HG03159 (cell line): ENCODE results near the gene KLRF2.
"Not testable (repeated sequence)": the region's sequence is repeated elsewhere in the genome, so short reads cannot be mapped to it uniquely, and the experiment has no call there.

Experiments used
- ATAC-seq: cut with Tn5 transposase; IDR thresholded peaks from one replicate; pipeline ENCODE4 v1.9.1; 2021; ENCODE audit warnings: mild to moderate bottlenecking, moderate library complexity; ENCODE audit not compliant: unreplicated experiment

Gene KLRF2, protein sequence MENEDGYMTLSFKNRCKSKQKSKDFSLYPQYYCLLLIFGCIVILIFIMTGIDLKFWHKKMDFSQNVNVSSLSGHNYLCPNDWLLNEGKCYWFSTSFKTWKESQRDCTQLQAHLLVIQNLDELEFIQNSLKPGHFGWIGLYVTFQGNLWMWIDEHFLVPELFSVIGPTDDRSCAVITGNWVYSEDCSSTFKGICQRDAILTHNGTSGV

DNA sequence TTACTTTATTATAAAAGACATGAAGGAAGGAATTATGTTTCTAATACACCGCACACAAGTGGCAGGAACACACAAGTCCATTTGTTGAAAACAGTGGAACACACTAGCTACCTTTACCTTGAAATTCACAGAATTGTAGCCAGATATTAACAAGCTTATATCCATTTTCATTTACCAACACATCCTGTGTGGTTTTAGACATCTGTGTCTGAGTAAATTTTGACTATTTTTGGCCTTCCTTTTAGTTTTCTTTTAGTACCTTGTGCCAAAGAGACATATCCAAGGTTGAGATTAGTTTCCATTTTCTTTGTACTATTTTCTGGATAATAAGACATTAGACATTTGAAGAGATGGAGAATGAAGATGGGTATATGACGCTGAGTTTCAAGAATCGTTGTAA, at the start of gene KLRF2:
Gene KLRF2, plus strand, starts transcription at position 244 of the 400 bp plus-strand sequence. Its CDS starts 107 bp downstream, at position 351.
- no peak for ATAC-seq

DNA sequence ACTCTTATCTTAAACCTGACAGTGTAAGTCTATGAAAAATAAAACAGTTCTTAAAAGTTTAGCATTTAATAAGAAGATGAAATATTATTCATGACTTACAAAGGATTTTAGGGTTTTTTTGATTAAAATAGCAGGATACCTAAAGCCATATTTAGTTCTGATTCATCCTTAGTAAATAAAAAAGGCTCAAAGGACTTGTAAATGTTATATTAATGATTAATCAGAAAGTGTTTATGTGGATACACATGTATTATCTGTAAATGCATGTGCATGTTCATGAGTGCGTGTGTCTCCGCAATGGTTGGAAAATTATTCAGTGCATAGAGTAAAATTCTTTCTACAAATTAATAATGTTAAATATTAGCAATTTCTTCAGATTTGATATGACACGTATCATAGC, 49.6 kb upstream of the KLRF2 start:
- no peak for ATAC-seq

DNA sequence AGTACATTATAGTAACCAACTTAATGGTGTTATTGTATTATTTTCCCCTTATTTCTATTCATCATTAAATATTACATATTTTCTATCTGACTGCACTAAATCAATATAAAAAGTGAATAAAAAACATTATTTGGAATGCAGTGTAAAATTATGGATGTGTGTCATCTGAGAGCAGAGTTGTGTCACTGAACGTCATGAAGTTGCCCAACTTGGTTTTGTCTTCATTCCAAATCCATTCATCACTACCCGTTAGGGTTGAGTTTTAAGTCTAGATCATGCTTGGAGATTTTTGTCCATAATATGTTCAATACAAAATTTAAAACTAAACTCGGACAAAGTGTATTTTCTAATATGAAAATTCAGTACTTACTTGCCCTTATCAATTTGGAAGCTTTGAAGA, 37.9 kb upstream of the KLRF2 start:
- ATAC-seq: no peak

DNA sequence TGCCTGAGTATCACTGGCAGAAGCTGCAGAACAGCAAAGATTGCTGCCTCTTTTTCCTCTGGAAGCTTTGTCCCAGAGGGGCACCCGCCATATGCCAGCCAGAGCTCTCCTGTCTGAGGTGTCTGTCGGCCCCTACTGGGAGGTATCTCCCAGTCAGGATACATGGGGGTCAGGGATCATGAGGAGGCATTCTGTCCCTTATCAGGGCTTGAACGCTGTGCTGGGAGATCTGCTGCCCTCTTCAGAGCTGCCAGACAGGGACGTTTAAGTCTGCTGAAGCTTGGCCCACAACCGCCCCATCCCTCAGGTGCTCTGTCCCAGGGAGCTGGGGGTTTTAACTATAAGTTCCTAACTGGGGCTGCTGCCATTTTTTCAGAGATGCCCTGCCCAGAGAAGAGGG, 32.4 kb upstream of the KLRF2 start:
- no peak for ATAC-seq

DNA sequence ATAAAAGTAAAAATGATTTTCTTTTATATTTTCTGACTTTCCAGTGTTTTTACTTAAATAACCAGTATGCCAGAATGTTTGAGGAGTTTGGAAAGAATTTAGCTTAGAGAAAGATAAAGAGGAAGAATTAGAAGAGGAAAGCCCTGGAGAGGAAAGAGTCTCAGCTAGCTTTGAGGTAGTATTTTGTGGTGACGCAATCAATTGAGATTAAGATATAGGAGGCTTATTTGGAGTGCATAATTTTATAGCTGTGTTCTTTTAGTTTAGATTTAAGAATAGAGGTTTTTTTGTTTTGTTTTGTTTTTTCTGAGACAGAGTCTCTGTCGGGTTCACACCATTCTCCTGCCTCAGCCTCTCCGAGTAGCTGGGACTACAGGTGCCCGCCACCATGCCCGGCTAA, 30.2 kb upstream of the KLRF2 start:
- no peak for ATAC-seq

DNA sequence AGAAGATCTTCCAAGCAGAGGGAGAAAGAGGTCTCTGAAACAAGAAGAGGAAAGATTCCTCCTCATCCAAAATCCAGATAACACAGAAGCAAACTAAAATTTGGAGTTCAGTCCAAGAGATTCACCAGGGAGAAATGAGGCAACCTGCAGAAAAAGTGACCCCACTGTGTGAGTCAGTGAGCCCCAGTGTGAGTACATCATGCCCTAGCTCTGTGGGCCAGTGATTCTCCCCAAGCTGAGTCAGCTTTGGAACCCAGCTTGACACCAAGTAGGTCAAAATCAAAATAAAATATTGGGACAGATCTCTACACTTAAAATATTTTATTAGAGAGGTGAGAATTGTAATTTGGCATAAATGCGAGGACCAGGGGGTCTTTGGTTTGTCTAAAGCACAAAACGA, 29.4 kb upstream of the KLRF2 start:
- ATAC-seq: no peak

DNA sequence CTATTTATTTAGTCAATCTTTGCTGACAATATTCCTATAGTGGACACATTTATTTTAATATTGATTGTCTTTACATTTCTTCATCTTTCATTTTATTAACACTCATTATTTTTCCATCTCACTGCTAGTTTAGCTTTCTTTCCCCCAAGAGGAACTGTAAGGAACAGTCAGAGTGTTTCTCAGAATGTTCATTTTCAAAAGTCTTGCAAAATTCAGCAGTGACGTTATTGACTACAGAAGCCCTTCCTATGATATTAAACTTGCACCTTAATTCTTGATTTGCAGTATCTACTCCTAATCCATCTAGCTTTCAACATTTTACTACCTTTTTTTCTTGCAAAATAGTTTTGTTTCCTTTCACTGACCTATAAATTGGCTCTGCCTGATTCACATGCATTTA, 25.1 kb upstream of the KLRF2 start:
- no peak for ATAC-seq

DNA sequence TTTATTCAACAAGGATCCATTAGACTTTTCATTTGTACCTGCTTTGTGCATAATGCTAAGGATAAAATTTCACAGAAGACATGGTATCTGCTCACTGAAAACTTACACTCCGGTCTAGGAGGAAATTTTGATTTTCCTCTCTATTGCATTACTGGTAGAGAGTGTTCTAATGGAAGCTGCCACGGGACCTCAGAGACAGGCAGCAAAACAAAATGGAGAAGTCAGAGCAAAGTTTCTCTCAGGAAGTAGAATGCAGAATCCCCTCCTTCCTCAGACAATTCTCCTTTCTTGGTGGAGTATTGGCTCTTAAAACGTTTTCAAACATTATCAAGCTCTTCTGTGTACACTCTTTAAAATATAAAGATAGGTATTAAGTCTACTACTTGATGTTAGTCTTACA, 24.4 kb upstream of the KLRF2 start:
- no peak for ATAC-seq

DNA sequence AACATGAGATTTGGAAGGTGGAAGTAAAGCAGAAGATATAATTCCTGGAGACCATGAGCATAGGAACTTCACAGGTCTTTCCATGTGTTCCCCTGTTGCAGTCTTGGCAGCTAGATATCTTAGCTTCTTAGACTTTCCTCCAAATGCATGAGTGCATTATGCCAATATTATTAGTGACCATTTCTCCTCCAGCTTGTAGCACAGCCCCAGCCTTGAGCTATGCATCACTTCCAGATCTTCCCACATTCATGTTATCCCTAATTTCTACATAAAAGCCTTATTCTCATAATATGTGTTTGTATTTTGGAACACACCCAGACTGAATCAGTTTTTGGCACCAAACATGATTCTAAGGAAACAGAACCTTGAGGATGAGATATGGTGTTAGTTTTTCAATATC, 23.2 kb upstream of the KLRF2 start:
- ATAC-seq: no peak

DNA sequence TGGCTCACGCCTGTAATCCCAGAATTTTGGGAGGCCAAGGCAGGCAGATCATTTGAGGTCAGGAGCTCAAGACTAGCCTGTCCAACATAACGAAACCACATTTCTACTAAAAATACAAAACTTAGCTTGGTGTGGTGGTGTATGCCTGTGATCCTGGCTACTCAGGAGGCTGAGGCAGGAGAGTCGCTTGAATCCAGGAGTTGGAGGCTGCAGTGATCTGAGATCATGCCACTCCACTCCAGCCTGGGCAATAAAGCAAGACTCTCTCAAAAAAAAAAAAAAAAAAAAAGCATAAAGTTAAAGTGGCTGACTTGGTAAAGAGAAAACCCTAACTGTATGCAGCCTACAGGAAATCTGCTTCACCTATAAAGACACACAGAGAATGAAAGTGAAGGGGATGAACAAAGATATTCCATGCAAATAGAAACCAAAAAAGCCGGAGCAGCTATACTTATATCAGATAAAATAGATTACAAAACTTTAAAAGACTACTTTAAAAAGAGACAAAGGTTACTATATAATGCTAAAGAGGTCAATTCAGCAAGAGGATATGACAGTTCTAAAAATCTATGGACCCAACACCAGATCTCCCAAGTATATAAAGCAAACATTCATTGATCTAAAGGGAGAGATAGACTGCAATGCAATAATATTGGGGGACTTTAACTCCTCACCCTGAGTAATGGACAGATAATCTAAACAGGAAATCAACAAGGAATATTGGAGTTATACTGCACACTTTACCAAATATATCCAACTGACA, 16.2 kb upstream of the KLRF2 start:
- no peak for ATAC-seq

DNA sequence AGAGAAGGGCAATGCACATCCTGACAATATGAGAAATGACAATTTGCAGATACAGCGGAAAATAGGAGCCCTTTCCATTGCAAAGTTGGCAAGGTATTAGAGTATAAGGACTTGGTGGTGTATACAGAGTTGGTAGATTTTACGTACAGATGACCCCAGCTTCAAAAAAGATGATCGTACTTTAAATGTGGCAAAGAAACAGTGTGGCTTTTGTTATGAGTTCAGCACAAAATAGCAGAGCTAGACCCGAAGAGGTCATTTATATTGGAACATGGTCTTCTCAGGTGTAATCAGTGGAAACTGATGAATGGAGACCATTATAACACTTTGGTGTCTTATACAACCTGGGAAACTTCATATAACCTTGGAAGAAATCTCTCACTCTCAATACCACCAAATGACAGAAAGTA, 14.4 kb upstream of the KLRF2 start:
- ATAC-seq: no peak

DNA sequence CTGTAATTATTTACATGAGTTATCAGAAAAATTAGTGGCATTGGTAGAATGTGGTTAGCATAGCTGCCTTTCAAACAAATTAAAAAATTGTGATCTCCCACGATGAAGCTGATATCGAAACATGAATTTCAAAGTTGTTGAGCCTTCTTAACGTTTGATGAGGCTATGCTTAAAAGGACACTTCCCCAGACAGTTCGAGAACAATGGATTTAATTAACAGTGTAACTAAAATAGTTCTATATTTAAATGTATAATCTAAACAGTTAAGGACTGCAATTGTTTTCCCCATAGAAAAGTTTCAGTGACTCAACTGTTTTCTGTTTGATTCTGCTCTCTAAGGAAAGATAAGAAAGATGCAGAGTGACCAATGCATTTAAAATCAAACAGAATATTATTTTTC, 13.8 kb upstream of the KLRF2 start:
- ATAC-seq: no peak

DNA sequence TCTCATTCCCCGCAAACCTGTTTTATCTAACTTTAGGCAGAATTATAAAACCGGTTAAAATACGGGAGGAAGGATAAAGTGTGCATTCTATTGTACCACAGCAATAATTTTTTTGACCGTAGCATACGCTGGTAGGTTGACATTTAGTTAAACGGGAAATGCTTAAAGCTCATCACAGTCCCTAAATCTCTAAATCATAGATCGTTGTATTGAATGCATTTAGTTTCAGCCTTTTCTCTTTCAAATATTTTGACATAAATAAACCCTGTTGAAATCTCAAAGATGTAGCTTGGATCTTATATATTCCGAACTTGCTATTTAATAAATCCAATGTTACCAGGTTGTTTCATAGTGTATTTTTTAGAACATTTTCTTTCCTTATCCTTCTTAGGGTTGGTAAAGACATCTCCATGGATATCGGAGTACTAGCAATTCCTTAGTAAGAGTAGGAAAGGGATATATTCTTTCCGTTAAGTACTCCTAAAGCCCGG, 12.9 kb upstream of the KLRF2 start:
- no peak for ATAC-seq

DNA sequence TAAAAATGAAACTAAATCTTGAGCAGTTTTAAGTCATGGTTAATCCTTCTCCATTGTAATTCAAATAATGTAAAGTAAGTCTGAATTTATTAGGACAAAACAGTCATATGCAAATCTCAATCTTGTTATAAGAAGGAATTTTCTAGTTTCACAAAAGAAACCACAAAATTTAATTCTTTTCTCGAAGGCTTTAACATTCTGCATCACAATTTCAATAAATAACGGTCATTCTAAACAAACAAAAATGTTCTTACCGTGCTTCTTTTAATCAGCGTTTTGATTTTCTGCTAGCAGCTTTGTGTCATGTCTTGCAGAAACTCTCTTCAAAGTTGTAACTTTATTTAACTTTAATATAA, 12.4 kb upstream of the KLRF2 start:
- no peak for ATAC-seq

DNA sequence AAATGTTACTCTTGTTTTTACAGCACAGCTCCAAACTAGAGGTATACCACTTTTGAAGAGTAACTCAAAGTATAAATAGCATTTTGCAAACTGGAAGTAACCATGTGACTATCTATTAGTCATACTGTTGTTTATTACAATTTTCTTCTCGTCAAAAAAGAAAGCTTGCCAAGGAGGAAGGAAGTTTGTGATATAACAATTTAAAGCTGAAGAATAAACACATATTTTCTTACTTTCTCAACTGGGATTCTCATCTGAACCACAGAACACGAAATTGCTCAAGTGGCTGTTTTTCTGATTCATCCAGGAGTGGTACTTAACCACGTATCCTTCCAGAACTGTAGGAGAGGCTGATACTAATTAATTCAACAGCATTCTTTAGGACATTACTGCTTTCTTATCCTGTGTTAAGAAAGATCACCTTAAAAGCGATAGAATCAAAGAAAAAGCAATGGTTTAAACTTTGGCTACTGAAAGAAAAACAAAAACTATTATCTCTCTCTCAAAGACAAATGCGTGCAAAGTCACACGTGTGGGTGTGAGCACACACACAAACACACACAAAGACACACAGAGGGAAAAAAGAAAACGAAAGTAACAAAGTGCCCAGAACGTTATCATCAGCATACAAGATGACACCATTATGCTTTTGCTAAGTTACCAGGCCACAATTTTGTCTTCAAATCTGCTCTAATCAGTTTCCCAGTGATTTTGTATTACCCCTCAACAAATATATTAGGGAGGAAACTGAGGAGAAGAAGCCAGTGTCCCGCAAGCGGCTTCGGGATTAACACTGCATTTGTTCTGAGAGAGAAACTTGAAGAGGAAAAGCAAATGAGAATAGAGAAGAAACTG, 11.8 kb upstream of the KLRF2 start, which contains the start of gene CLEC2B:
Gene CLEC2B, minus strand, starts transcription at position 48 of the 855 bp plus-strand sequence.
- ATAC-seq: peak; percentile 54

DNA sequence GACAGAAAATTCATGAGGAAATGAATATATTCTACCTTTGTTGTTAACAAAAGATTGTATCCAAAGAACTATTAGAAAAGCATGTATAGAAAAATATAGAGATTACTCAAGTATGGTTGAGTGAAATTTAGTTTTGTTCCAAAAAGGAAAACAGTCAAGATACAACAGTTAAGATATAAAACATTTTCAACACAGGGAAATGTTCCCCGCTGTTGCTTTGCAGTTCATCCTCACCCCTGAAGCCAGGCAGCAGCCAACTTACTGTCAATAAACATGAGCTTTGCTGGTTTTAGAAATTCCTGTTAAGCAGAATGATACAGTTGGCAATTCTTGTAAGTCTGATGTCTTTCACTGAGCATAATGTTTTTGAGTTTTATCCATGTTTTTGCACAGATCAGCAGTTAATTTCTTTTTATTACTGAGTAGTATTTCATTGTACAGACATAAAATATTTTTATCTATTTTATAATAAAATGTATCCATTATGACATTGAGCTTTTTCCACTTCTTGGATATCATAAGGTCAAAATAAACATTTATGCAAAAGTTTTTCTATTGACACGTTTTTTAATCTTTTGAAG, 10.9 kb upstream of the KLRF2 start:
- ATAC-seq: no peak

DNA sequence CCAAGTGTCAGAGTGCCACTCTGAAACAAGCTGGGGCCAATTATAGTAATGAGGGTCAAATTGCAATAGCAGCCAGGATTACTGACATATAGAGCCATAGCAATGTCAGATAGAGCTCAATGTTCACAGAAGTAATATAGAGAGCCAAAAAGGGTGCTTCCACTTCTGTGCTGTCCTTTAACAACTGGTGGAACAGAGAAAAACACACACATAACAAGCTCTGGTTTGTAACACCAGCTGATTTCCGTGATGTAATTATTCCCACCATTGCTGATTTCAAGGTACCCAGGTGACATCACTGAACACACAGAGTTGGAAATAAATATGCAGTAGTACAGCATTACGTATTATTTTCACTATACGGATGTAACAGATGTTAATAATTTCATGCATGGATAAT, 9.1 kb upstream of the KLRF2 start:
- no peak for ATAC-seq

DNA sequence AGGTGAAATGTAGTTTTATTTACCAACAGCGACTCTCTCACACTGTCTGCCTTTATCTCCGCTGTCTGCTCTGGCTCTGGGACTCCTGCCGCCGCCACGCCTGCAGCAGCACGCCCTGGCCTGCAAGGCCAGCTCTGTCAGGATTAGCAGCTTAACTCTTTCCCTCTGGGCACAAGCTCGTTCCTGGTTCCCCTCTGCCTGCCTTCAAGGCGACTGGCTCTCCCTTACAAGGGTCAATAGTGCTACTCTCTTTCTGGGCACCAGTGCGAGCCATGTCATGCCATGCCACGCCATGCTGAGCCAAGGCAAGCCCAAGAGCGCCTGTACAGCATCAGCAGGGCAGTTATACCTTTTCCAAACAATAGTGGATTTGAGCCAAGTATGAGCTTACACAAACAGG, 8.5 kb upstream of the KLRF2 start:
- no peak for ATAC-seq

DNA sequence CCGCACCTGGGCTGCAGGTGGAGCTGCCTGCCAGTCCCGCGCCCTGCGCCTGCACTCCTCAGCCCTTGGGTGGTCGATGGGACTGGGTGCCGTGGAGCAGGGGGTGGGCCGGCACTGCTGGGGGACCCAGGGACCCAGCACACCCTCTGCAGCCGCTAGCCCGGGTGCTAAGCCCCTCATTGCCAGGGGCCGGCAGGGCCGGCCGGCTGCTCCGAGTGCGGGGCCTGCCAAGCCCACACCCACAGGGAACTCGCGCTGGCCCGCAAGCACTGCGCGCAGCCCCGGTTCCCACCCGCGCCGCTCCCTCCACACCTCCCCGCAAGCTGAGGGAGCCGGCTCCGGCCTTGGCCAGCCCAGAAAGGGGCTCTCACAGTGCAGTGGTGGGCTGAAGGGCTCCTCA, 5.2 kb upstream of the KLRF2 start:
- not testable (repeated sequence) for ATAC-seq

DNA sequence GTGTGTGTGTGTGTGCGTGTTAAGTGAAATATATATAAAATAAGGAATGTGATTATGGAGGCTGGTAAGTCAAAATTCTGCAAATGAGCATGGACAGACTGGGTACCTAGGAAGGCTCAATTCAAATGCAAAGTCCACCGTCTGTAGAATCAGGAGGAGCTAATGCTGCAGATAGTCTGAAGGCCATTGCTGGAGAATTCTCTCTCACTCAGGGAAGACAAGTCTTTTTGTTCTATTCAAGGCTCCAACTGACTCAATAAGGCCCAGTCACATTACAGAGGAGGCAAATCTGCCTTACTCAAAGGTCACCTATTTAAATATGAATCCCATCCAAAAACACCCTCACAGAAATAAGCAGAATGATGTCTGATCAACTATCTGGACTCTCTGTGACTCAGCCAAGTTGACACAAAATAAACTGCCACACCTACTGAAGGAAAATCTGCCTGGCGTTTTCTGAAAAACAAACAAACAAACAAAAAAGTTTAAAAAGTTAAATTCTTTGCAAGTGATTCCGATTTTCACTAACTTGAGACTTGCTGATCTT, 684 bp upstream of the KLRF2 start:
- no peak for ATAC-seq

DNA sequence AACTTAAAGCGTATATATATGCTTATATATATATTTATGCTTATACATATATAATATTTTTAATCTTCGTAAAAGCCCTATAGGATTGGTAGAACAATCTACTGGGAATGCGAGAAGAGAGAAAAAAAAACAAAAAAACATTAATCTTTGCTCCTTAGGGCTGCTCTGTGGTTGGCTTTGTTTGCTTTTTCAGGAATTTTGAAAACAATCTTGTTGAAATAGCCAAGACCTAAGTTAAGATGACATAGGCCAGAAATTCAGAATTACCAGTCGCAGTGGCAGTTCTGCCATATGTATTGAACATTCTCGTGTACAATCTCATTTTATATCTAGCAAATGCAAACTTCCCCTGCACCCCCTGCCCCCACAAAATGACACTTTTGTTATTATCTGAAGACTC, 699 bp downstream of the KLRF2 start:
- no peak for ATAC-seq
